CD4-positive, alpha-beta T cell treated with Interleukin-6 at 100 ng/mL for 8 hours (primary cell): Measurements from ENCODE around the gene IL15RA.
A peak's percentile ranks its signal among the peaks of the same experiment; 100 is the strongest.
"Not testable (repeated sequence)": the region's sequence is repeated elsewhere in the genome, so short reads cannot be mapped to it uniquely, and the experiment has no call there.

Source experiments
- DNase-seq: peaks from one replicate; pipeline ENCODE4 v3.0.0-alpha.2; 2020; ENCODE audit warnings: mixed read lengths, low spot score

IL15RA gene

DNA sequence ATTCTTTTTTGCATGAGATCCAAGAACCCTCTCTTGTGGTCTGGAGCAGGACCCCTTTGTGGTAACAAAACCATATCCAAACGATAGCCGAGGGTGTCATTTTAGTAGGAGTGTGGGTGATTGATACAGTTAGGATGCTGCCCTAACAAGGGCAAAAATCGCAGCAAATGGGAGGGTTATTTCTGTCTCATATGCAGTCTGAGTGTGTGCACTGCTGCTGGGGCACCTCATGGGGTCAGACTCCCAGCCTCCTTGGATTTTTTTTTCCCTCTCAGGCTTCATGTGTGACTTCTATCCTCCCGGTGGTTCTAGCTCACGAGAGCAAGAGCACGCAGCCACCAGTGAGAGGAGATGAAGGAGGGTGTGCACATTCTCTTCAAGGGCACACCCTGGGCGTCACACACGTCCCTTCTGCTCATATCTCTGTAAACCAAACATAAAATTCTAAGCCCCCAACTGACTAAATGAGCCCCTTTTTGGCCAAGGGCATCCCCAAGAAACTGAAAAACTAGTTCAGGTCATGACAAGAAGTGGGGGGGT lies 28.6 kb upstream of the IL15RA start:
- DNase-seq: no peak

DNA sequence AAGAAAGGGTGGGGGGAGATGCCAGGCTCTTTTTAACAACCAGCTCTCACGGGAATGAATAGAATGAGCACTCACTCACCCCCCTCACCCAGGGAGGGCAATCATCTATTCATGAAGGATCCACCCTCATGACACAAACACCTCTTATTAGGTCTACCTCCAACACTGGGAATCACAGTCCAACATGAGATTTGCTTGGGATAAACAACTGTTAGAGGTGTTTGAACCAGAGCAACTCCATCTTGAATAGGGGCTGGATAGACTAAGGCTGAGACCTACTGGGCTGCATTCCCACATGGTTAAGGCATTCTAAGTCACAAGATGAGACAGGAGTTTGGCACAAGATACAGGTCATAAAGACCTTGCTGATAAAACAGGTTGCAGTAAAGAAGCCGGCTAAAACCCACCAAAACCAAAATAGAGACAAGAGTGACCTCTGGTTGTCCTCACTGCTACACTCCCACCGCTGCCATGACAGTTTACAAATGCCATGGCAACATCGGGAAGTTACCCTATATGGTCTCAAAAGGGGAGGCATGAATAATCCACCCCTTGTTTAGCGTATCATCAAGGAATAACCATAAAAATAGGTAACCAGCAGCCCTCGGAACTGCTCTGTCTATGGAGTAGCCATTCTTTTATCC lies 27.9 kb upstream of the IL15RA start:
- DNase-seq: not testable (repeated sequence)

DNA sequence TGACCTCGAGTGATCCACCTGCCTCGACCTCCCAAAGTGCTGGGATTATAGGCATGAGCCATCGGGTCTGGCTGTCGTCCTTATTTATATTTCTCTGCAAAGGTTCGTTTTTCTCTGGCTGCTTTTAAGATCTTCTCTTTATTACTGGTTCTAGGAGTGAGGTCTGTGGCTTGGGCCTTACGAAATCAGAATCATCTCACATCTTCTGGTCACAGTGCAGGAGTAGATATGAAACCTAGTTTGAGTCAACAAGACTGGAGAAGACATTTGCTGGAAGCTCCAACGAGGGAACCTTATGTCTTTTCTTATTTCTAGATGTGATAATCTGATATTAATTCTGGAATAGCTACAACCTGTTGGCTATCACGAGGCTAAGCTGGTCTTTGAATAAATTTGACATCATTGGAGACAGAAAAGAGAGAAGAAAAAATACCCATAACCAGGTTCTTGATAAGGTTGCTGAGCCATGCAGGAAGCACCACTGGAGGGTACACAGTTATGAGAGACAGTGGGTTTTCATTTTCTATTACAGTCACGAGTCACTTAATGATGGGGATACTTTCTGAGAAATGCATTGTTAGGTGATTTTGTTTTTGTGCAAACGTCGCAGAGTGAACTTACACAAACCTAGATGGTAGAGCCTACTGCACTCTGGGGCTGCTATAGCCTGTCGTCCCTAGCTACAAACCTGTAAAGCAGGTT lies 25.6 kb upstream of the IL15RA start:
- DNase-seq: no peak

DNA sequence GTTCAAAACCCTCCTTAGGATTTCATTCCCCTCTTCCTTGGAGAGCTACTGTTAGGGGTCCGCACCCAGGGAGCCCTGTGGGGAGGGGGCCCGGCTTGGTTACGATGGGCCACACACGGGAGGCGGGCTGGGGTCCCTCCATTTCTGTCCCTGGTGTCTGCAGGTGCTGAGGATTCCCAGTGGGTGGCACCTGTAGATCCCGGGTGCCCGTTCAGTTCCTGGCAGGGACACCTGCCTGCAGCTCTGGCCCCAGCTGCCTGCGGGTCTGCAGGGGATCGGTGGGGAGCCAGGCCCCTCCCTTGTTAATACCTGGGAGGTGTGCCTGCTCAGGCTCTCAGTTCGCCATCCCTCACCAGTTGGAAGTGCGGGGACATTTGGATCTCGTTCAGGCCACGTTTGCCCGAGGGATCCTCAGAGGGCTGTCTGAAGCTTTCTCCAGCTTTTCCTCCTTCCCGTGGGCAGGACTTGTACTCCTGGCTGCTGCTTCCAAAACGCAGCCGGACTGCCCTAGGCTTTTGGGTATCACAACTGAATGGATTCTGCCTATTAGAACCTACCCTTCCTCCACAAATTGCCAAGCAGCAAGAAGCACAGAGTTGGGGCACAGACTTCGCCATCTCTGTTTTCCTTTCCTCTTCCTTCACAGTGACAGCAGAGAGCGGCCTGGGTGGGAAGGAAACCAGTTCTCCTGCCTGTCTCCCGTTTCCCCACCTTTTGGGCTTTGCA lies 22.3 kb upstream of the IL15RA start:
- no peak for DNase-seq

DNA sequence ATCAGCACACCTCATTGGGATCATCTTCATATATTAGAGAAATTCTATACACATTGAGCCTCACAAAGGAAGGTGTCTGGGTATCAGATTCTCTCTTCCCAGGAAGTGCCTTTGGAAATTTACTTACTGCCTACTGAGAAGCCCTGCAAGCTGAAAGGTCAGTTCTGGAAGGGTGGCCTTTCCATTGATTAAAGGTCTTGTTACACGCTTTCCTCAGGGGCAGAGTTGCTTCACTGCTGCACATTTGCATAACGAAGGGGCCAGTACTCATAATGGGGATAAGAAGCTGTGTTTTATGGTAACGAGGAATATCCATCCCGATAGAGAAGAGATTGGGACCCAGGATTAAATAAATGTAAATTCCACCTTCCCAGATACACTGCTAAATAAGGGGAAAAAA lies 19.4 kb upstream of the IL15RA start:
- DNase-seq: no peak

DNA sequence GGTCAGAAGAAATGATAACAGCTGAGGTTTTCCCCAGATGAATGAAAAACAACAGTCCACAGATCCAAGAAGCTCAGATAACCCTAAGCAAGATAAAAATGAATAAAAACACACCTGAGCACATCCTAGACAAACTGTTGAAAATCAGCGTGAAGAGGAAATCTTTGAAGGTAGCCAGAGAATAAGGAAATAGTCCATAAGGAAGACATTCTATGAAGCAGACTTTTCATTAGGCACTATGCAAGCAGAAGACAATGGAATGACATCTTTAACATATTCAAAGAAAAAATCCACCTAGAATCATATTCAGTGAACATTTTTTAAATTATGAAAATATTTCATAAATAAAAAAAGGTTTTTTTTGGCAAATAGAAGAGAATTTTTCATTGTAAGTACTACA lies 15.1 kb upstream of the IL15RA start:
- no peak for DNase-seq

DNA sequence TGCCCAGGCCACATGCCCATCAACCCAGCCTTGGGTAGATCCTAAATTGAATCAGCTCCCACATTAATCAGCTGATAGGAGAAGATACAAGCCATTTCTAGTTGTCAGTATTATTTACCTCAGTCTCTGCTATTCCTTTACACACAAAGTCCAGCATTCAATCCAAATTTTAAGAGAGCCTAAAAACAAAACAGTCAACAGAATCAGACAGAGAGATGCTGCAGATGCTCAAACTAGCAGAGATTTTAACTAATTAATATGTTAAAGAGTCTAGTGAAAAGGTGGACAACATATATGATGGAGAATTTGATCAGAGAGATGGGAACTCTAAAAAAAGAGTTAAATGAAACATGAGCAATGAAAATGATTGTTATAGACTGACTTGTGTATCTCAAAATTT lies 14.4 kb upstream of the IL15RA start:
- DNase-seq: no peak

DNA sequence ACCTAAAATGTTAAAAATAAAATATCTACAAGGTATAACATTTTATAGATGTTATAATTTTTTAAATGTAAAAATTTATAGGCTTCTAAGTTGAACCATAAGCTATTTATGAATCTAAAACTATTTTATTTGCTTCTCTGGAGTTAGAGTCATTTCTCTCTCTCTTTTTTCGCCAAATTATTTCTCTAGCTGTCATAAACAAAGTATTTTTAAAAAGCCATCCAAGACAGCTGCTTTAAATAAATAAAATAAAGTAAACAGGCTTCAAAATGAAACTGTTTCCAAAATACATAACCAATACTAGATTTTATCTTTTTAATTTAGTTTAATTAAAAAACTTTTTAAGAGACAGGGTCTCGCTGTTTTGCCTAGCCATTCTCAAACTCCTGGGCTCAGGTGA lies 12.4 kb upstream of the IL15RA start:
- no peak for DNase-seq

DNA sequence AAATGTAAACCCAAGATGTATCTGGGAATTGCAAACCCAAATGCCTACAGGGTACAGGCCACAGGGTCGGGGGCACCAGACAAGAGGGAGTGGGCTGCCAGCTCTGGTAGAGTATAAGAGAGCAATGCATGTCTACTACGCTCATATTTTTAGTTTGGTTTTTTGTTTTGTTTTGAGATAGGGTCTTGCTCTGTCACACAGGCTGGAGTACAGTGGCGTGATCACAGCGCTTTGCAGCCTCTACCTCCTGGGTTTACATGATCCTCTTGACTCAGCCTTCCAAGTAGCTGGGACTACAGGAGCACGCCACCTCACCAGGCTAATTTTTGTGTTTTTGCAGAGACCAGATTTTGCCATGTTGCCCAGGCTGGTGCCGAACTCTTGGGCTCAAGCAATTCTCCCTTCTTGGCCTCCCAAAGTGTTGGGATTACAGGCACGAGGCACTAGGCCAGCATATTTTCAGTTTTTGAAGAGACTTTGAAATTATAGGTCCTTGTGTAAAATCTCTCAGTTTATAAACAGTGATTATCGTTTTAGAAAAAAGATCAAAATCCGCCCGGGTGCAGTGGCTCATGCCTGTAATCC lies 11.1 kb upstream of the IL15RA start:
- DNase-seq: no peak

DNA sequence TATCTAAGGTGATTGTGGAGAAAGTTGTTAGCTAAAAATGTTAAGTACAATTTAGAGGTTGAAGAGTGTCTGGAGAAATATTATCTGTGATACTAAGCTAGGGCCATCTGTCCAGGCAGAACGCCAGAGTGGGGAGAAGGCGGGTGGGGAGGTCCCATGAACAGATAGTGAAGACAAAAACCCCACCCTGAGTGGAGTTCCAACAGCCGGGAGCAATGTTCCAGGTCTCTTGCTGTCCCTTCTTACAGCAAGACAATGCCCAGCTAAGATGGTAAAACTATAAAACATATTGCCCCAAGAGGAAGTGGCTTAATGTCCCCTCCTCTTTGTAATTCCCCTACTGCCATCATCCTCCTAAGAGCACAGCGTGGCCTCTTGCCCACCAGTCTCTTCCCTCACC lies 10.4 kb upstream of the IL15RA start:
- DNase-seq: no peak

DNA sequence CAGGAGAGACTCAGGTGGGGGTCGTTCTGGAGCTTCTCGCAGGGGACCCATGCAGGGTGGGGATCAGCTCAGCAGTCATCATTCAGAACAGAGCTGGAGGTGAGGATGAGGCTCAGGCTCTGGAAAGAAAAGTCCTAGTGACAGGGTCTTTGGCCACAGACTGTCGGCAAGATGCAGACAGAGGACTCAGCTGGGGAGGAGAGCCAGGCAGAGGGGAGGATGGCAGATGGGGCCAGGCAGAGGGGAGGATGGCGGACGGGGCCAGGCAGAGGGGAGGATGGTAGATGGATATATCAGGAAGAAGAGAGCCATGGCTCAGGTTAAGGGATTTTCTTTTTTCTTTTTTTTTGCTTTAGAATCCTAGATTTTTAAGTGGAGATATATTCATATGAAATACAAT lies 7.7 kb upstream of the IL15RA start:
- no peak for DNase-seq

DNA sequence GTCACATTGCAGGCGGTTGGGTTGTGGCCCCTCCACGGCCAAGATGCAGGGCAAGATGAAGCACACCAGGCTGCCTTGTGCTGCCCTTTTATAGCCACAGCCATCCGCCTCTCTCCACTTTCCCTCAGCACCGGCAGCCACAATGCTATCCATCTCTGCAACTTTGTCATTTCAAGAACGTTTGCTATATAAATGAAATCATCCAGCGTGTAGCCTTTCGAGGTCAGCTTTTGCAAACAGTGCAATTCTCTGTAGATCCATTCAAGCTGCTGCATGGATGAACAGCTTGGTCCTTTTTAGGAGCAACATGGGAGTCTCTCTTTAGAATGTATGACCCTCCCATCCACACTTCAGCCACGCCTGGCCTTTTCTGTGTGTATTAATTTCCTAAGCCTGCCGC lies 6.4 kb upstream of the IL15RA start:
- DNase-seq: no peak

DNA sequence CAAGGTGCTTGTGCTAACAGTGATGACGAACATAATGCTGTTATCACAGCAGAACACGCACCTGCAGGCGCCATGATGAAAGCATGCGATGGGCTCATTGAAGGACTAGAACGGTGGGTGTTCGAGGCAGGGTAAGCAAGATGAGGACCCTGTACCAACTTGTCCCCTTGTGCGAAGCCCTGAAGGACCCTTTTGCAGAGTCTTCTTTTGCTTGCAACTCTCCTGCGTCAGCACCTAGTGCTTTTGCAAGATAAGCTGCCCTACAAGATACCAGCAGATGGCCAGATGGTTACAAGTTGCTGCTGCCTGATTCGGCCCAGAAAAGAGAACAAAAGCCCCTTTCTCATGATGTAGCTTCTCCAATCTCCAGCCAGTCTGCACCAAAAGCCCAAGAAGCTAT lies 4.2 kb upstream of the IL15RA start:
- DNase-seq: no peak

DNA sequence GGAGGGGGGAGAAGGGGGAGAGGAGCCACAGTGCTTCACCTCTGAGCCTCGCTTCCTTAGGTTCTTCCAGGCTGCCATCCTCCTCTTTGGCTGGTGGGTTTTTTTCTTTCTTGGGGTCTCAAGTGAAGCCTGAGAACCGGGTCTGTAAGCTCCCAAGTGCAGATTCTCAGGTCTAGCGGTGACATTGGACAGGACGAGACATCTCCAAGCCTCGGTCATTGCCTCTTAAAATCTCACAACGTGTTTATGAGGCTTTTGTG lies 817 bp upstream of the IL15RA start:
- DNase-seq: no peak

DNA sequence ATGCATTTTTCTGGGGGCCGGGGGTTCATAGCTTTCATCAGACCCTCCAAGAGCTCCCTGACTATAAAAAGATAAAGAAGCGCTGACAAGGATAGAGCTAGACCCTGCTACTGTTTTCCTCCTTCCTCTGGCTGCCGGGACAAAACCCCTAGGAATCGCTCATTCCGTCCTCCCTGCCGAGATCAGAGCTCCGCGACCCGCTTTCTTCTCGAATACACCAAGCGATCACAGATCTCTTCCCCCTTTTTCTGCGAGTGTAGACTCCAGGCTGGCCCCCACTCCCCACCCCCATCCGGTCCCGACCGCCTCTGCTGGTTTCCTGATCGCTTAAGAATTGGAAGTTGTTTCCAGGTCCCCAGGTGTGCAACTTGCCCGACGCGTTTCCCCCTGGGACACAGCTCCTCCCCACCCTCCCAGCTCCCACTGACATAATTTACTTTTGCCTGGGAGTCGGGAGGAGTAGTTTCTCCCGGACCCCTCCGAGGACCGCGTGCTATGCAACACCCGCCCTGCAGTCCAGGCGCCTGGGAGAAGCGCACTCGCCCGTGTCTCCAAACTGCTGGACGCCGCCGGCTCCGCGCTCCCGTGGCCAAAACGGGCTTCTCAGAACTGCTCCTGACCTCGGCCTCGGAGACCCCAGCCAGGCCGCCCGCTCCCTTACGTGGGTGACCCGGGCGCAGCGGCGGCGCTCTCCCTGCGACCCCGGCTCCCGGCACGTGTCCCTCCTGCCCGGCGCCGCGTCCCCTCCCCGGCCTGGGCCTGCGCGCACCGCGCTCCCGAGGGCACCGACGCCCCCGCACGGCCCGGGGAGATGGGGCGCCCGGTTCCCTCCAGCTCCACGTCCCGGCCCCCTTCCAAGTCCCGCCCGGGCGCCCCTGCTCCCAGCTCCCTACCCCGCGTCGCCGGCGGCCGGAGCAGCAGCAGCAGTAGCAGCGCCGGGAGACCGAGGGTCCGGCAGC lies 552 bp downstream of the IL15RA start:
- peak; percentile 20 for DNase-seq

DNA sequence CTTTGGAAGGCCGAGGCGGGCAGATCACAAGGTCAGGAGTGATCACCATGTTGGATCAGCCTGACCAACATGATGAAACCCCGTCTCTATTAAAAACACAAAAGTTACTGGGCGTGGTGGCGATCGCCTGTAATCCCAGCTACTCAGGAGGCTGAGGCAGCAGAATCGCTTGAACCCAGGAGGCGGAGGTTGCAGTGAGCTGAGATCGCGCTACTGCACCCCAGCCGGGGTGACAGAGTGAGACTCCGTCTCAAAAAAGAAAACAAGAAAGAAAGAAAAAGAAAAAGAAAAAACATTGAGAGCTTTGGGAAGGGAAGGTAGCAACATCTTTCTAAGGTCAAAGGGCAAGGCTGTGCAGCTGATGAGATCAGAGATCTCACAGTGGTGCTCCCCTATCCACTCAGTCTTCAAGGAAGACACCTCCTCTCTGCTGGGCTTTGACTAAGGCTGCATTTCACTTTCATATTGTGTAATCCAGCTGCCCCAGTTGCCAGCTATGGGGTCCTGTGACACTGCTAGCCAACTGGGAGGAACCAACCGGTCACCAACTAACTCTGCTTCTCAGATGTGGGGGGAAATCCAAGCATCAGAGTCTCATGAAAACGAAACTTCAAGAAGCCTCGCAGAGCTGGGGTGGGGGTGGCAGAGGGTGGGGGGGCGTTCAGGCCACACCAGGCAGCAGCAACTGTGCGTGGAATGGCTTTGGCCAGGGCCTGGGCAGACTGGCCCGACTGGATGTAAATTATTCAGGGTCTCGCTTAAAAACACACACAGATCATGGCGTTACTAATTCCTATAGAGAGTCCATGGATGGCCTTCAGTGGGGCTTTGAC lies 1.5 kb downstream of the IL15RA start:
- peak; percentile 41 for DNase-seq

DNA sequence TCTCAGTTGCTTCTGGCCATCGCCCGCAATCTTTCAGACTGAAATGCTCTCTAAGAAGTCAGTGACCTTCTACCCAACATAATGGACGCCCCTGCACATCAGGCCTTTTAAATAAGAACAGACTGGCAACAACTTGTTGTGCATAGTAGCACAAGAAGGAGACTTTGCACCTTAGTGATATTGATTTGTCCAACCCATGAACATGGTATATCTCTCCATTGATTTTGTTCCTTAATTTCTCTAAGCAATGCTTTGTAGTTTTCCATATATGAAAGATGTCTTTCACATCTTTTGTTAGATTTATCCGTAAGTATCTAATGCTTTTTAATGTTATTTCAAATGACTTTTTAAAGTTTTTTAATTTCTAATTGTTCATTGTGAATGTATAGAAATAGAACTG lies 4.3 kb downstream of the IL15RA start:
- DNase-seq: no peak

DNA sequence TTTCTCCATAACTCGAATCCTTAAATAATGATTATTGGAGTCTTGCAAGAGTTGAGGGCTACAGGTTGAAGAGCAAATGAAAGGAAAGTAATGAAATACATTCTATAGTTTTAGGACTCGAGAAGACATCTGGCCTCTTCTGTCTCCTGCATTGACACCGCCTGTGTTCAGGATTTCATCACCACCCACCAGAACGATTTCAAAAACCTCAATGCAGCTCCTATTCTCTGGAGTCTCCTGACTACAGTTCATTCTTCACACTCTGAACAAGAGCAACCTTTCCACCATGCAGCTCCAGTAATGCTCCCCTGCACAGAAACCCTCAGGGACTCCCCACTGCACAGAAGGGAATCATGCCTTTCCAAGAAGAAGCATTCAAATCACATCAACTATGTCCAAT lies 5.5 kb downstream of the IL15RA start:
- no peak for DNase-seq

DNA sequence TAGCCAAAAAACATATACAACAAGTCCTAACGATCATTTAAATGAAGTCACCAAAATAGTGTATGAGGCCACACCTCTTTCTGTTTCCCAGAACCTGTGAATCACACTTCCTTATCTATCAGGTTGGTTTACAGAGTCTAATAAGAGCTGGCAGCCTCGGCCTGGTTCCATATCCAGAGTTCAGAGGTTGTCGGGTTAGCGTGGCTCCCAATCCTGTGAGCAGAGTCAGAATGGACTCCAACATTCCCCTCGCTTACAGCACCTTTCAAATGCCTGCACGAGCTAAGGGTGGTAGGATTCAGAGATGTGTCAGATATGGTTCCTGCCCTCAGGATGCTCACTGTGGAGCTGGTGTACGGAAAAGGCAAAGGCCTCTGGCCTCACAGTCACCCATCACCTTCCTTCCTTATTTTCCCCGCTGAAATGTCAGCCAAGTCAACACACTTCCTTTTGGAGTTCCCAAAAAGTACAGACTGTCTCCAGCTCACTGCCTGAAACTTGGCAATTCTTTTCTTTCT lies 6.0 kb downstream of the IL15RA start:
- DNase-seq: peak; percentile 31

DNA sequence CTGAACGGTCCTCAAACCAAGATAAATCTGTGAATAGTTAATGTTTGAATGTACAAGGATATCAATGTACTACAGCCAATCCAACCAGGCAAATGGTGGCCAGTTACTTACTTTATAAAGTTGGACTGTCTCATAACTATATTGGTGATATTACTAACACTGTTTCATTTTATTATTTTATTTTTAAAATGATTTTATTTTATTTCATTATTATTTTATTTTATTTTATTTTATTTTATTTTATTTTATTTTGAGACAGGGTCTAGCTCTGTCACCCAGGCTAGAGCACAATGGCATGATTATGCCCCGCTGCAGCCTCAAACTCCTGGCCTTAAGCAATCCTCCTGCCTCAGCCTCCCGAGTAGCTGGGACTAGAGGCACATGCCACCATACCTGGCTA lies 6.8 kb downstream of the IL15RA start:
- DNase-seq: no peak

DNA sequence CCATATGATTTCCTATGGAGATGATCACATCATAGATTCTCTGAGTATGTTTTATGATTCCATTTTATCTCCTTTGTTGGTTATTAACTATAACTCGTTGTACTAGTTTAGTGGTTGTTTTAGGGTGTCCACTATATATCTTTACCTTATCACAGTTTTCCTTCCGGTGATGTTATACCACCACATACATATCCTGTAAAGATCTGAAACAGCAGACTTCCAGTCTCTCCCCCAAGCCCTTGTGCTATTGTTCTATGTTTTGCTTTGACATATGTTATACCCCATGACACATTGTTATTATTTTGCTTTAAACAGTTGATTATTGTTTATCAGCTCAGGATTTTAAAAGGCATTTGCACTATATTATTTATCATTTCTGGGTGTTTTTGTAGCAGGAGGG lies 7.3 kb downstream of the IL15RA start:
- no peak for DNase-seq
